Activated CD8-positive, alpha-beta memory T cell treated with anti-CD3 and anti-CD28 coated beads, Interleukin-2, amount 50 U/mL, for 48 hours (primary cell): ENCODE data around the gene CLASP2.
A peak's percentile ranks its signal among the peaks of the same experiment; 100 is the strongest.
"Not testable (repeated sequence)": the region's sequence is repeated elsewhere in the genome, so short reads cannot be mapped to it uniquely, and the experiment has no call there.

Experiments
- DNase-seq: peaks from one replicate; pipeline ENCODE4 v3.0.0-alpha.2; 2020

CLASP2 gene

DNA sequence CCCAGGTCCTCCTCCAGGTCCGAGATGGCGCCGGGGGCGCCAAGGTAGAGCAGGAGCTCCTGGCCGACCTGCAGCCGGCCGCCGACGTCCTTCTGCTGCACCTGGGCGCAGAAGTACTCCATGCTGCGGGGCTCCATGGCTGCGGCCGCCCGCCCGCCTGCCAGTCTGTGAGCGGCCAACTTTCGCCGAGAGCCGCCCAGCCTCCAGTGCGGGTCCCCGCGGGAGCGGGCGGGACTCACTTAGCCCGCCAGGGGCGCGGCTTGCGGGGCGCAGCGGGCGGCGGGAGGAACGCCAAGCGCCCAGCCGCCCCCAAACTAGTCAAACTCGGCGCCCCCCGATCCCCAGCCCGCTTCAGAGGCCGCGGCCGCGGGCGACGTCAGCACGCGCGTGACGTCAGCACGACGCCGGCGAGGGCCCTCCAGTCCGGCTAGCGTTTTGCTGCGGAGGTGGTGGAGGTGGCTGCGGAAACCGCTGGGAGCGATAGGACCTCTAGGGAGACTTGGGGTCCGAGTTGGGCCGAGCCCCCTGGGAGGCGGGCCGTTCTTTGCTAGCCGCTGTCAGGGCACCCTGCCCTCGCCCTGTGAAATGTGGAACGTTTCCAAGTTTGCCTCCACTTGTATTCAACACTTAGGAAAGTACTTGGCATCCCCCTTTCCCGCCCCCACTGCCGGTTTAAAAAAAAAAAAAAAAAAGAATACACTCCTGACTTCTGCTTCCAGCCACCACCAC, at the start of gene CLASP2:
TSS of gene CLASP2 (minus strand) at position 389 of the 729 bp plus-strand sequence. CDS start at position 137, 252 bp downstream.
- peak; percentile 93 for DNase-seq

DNA sequence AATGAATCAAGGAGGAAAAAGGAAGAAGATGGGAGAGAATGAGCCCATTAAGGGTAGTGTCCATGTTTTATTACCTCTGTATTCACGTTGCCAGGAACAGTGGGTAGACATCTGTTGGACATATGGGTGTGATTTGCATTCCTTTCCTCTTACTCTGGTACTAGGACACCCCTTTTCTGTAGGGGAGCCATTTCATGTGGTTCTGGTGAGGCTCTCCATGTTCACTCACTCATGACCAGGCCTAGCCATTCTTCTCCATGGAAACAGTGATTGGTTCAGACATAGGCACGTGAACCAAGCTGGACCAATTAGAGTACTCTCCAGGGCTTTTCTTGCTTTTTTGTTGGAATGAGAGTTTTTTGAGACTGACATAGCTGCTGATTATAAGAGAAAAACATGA, 40.8 kb upstream of the CLASP2 start:
- no peak for DNase-seq

DNA sequence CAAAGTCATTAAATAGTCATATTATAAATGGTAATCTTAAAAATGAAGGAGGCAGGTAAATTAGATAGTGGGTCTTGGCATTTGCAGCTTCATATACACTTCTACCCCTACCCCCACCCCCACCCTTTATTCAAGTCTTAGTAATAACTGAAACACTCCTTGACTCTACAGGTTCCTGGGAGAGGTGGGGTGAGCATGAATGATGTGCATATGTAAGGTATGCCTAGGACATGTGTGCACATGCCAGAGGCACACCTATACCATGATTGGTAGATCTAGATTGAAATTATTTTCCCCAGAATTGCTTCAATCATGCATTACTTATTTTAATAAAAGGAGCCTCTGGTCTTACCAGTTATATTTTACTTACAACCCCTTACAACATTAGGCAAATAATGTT, 40.2 kb upstream of the CLASP2 start:
- DNase-seq, result no peak

DNA sequence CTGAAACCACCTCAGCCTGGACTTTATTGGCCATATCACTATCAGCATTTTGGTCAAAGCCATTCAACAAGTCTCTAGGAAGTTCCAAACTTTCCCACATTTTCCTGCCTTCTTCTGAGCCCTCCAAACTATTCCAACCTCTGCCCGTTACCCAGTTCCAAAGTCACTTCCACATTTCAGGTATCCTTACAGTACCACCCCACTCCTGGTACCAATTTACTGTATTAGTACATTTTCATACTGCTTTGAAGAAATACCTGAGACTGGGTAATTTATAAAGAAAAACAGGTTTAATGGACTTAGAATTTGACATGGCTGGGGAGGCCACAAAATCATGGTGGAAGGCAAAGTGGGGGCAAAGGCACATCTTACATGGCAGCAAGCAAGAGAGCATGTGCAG, 36.3 kb upstream of the CLASP2 start:
- DNase-seq, result not testable (repeated sequence)

DNA sequence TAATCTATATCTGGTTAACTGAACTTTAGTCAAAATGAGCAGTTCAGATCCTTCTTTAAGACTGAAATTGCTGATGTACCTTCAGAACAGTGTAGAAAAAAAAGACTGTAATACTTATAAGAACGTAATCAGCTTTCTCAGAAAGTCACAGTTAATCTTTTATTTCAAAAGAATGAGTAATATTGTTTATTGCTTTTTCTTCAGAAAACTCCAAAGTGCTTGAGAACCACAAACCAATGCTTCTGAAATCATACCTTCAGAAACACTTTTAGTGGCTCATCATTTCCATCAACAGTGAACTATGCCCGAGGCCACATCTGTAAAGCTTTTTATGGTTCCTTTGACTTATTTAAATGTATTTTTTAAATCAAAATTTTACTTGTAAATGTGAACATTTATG, 33.3 kb upstream of the CLASP2 start:
- no peak for DNase-seq

DNA sequence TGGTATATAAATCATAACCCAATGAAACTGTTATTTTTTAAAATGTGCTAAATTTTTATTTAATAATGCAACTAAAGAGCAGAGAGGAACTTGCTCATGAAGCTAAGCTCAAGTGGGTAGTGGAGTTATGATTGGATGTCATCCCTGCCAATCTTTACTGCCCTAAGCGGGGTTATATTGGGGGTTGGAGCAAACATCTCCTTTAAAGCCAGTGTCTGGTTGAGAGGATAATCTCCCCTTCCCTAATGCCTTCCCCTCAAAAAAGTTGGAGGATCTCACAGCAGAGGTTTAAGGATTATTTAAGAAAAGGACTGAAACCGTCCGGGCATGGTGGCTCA, 32.1 kb upstream of the CLASP2 start:
- DNase-seq, result no peak

DNA sequence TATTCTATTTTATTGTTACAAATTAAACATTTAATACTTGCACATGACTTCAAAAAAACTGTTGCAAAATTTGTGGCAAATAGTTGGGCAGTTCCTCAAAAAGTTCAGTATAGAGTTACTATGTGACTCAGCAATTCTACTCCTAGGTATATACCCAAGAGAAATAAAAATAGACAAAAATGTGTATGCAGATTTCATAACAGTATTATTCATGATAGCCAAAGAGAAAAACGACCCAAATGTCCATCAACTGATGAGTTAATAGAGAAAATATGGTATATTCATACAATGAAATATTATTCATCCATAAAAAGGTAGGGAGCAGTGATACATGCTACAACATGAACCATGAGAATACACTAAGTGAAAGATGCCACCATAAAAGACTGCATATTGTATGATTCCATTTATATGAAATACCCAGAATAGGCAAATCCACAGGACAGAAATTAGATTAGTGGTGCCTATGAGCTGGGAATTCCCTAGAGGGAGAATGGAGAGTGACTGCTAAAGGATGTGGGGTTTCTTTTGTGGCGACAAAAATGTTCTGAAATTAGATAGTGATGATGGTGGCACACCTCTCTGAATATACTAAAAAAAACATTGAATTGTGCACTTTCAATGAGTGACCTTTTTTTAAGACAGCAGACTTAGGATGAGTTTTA, 31.6 kb upstream of the CLASP2 start:
- no peak for DNase-seq

DNA sequence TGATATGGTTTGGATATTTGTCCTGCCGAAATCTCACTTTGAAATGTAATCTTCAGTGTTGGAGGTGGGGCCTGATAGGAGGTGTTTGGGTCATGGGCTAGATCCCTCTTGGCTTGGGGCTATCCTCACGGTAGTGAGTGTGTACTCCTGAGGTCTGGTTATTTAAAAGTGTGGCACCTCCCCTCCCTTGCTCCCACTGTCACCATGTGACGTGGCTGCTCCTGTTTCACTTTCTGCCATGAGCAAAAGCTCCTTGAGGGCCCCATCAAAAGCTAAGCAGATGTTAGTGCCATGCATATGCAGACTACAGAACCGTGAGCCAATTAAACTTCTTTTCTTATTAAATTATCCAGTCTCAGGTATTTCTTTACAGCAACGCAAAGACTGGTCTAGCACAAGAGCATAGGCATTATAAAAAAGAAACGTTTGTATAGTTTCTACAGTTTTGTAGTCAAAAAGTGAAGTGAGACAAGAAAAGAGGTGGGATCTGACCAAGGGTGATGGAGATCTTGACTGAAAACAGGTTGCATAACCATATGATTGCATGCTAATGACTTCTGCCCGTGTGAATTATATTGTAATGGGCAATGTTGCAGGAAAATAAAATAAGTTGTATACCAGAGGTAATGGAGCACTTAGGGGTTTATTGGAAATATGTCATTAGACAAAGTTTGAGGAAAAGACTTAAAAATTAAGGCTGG, 28.5 kb upstream of the CLASP2 start:
- DNase-seq, result no peak

DNA sequence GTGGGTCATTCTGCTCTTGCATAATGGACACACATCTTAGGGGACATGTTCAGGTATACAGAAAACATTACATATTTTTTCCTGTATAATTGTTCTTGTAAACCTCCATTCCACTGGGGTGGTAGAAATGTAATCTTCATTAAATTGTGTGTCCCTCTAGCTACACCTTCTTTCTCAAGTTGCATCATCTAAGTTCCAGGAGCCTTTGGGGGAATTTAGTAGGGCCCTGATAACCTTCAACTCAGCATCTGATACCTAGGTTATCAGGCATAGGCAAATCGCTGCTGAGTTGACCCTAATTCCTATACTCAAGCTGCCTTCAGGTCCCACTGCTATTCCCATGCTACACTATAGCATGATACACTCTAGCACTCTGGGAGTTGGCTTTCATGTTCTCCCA, 19.1 kb upstream of the CLASP2 start:
- DNase-seq, result no peak

DNA sequence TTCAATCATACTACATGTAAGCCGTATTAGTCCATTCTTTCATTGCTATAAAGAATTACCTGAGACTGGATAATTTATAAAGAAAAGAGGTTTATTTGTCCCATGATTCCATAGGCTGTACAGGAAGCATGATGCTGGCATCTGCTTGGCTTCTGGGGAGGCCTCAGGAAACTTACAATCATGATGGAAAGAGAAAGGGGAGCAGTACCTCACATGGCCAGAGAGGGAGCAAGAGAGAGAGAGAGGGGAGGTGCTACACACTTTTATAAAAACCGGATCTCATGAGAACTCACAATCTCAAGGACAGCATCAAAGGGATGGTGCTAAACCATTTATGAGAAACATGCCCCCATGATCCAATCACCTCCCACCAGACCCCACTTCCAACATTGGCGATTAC, 14.3 kb upstream of the CLASP2 start:
- DNase-seq, result no peak

DNA sequence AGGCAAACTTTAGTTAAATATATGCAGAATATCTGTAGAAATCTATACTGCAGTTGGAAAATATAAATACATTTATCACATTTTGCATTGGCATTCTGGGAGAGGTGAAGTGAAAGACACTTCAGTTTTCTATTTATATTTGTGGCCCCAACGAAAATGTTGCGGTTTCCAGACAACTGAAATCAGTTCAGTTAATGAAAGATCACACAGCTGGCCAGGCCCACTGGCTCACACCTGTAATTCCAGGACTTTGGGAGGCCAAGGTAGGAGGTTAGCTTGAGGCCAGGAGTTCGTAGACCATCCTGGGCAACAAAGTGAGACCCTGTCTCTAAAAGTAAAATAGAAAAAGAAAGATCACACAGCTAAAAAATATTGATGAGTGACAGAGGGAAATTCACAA, 11.9 kb upstream of the CLASP2 start:
- no peak for DNase-seq

DNA sequence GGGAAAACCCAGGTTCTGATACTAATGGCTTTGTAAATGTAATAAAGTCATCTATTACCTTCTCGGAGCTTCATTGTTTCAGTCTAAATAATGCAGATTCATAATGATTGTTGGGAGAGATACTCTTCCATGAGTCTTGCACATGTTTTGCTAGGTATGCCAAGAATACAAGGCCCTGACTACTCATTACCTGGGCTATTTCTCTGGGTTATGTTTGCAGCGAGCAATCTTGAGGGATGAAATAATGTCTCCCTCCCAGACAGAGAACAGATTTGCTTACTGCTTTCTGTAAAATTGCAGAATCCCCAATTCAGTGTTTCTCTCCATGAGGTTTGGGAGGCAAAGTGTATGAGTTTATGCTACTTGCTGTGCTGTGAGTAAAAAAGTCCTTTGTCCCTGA, 6.2 kb upstream of the CLASP2 start:
- no peak for DNase-seq

DNA sequence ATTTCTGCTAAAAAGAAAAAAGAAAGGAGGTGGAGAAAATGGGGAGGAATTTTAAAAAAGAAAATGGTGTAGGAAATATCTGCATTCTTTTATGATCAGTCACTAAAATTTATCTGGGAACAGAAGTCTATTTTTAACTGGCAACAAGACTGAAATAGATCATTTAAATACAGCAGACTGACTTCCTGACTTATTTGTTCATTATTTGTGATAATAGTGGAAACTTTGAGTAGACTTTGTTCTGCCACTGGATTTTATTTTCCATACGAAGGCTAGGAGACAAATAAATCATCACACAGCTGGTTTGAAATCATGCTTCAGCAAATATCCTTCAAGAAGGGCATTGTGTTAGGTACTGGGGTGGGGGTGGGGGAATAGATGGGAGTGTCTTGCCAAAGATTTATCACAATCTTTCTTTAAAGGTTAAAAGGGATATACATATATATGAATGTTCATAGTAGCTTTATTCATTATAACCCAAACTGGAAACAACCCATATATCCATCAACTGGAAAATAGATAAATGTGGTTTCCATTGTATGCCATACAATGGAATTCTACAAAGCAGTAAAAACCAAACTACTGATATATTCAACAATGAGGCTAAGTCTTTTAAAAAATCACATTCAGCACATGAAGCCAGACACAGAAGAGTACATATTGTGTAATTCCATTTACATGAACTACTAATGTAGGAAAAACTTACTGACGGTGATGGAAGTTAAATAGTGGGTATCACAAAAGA, 4.7 kb upstream of the CLASP2 start:
- DNase-seq, result no peak

DNA sequence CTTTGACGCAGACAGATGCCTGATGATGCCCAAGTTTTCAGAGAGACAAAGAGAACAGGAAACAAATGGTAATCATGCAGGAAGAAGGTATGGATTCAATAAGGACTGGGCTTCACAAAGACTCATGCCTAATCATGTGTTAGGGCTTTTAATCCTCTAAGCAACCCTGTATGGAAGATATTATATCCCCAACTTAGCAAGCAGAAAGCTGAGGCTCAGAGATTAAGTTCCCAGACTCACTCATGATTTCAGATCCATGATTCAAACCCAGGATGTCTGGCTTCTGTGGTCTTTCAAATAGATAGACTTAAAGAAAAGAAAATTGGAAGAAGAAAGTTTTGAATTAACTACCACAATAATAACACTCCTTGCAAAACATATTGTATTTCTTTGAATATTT, 4.1 kb upstream of the CLASP2 start:
- DNase-seq, result no peak

DNA sequence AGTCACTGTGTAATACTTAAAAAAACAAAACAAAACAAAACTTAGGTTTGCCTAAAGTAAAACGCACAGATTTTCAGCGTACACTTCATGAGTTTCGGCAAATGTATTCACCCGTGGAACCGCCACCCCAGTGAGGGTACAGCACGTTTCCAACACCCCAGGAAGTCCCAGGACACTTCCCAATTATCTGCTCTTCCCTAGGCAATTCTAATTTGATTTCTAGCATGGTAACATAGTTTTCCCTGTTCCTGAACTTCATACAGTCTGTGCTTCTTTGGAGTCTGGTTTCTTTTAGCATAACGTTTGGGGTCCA, 497 bp upstream of the CLASP2 start:
- DNase-seq, result no peak

DNA sequence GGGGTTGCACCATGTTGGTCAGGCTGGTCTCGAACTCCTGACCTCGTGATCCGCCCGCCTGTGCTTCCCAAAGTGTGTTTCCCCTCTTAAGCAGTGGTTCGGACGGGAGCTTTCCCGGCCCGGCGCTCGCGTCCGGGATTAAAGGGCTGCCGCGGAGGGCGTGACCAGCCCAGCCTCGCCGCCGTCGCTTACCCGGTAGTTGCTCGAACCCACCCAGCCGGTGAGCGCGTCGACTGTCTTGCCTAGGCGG, 513 bp downstream of the CLASP2 start:
- peak; percentile 82 for DNase-seq

DNA sequence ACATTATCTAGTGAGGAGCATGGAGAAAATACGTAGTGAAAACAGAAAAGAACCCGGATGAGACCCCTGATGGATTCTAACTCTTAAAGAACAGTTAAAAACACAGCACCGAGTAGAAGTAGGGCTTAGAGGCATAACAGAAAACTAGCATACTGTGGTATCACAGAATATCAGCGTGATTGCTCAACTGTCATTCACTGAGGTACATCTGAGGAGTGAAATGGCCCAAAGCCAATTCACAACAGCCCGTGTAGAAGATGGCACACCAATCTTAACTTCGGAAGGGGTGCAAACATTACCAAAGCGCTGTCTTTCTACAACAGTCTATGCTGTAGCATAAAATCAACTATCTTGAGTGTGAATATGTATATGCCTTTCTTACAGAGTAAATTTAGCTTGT, 1.8 kb downstream of the CLASP2 start:
- no peak for DNase-seq

DNA sequence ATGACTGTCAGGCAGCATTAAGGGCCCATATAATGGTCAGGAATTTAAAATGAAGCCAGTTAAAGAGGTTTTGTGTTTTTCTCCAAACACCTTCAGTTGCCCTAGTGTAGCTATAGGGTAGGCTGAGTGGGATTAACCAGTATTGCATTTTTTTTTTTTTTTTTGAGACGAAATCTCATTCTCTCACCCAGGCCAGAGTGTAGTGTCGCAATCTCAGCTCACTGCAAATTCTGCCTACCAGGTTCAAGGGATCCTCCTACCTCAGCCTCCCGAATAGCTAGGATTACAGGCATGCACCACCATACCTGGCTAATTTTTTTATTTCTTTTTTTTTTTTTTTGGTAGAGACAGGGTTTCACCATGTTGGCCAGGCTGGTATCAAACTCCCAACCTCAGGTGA, 7.0 kb downstream of the CLASP2 start:
- no peak for DNase-seq

DNA sequence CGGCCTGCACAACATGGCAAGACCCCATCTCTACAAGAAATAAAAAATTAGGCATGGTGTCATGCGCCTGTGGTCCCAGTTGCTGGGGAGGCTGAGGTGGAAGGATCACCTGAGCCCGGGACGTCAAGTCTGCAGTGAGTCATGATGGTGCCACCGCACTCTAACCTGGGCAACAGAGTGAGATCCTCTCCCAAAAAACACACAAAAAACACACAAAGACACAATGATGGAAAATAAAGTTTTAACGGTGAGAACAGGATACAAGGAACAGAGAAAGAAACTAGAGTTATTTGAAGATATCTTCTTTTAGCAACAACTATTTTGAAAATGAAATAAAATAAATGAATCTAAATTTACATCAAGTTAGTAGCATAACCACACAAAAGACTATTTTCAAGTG, 12.0 kb downstream of the CLASP2 start:
- DNase-seq, result no peak

DNA sequence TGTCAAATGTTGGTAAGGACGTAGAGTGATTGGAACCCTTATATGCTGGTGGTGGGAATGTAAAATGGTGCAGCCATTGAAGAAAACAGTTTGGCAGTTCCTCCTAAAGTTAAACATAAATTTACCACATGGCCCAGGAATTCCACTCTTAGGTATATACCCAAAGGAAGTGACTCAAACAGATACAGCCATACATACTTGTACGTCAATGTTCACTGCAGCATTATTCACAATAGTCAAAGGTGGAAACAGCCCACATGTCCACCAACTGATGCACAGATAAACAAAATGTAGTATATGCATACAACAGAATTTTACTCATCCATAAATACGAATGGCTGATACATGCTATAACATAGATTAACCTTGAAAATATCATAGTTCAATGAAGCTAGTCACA, 13.2 kb downstream of the CLASP2 start:
- DNase-seq, result no peak

DNA sequence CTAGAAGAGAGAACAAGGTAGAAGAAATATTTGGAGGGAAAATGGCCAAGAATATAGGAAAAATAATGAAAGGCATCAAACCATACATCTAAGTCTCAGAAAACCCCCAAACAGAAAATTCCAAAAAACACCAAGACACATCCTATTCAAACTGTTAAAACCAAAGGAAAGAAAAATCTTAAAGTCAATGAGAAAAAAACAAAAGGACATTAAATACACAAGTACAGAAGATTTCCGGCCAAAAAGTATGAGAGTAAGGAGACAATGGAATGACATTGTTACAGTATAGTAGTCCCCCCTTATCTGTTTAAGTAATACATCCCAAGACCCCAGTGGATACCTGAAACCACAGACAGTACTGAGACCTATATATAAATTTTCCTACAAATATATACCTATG, 18.8 kb downstream of the CLASP2 start:
- DNase-seq, result no peak

DNA sequence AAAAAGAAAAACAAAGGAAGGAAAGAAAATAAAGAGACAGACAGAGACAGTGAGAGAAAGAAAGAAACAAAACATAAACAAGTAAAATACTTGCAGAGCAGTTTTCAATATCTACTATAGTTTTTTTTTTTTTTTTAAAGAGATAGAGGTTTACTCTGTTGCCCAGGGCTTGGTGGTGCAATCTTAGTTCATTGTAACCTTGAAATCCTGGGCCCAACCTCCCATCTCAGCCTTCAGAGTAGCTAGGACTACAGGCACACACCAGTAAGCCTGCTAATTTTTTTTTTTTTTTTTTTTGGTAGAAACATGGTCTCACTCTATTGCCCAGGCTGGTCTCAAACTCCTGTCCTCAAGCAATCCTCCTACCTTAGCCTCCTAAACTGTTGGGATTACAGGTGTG, 23.1 kb downstream of the CLASP2 start:
- no peak for DNase-seq

DNA sequence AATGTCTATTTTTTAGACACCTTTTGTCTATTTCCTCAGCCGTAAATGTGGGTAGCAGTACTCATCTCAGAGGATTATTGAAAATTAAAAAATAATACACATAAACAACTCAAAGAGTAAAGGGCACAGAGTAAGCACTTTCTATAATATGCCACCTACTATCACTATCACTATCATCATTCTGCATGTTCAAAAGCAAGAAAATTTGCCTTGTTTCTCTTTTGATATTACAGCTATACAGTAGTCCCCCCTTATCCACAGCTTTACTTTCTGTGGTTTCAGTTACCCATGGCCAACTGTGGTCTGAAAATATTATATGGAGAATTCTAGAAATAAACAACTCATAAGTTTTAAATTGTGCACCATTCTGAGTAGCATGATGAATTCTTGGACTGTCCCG, 27.7 kb downstream of the CLASP2 start:
- no peak for DNase-seq

DNA sequence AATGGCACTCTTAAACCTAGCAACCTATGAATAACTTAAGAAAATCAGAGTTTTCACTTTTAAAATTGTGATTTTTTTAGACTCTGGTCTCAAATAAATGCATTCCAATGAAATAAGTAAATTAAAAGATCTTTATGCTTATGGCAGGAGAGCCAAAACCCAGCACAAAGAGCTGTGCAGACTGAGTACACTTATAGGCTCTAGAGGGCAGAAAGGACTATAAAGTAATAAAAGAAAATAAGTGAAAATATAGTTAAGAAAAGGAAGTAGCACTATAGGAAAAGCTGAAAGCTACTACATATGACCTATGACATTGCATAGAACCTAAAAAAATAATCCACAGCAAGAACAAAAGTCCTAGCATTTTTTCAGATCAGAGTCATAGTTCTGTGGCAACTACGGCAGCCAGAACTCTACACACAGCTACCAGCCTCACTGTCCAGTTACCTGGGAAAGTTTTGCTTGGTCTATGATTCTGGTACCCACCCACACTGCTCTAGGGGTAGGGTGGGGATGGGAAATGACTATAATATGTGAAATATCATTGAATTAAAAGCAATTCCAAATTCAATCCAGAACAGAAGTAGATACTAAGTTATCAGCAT, 30.5 kb downstream of the CLASP2 start:
- no peak for DNase-seq
